AG09319 (cell line): ENCODE measurements around the gene ARL17B.
"Not testable (repeated sequence)": the region's sequence is repeated elsewhere in the genome, so short reads cannot be mapped to it uniquely, and the experiment has no call there.

ENCODE experiments used
- DNase-seq: peaks from one replicate; pipeline ENCODE4 v3.0.0-alpha.2; 2010; ENCODE audit warnings: low read depth; ENCODE audit errors: extremely low read depth
- TF ChIP-seq, protein P1 (sequence below): IDR thresholded peaks from 2 replicates; pipeline ENCODE4 v1.5.1; 2011; ENCODE audit warnings: low read depth, mild to moderate bottlenecking, inconsistent platforms, low read length, moderate library complexity

Gene ARL17B

GRCh38 chr17:46266656-46267544, 94.7 kb downstream of the ARL17B start:
- DNase-seq = peak; percentile 49
- TF ChIP-seq, protein P1, sequence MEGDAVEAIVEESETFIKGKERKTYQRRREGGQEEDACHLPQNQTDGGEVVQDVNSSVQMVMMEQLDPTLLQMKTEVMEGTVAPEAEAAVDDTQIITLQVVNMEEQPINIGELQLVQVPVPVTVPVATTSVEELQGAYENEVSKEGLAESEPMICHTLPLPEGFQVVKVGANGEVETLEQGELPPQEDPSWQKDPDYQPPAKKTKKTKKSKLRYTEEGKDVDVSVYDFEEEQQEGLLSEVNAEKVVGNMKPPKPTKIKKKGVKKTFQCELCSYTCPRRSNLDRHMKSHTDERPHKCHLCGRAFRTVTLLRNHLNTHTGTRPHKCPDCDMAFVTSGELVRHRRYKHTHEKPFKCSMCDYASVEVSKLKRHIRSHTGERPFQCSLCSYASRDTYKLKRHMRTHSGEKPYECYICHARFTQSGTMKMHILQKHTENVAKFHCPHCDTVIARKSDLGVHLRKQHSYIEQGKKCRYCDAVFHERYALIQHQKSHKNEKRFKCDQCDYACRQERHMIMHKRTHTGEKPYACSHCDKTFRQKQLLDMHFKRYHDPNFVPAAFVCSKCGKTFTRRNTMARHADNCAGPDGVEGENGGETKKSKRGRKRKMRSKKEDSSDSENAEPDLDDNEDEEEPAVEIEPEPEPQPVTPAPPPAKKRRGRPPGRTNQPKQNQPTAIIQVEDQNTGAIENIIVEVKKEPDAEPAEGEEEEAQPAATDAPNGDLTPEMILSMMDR = no peak; the same call in 1 of the 2 replicates

DNA sequence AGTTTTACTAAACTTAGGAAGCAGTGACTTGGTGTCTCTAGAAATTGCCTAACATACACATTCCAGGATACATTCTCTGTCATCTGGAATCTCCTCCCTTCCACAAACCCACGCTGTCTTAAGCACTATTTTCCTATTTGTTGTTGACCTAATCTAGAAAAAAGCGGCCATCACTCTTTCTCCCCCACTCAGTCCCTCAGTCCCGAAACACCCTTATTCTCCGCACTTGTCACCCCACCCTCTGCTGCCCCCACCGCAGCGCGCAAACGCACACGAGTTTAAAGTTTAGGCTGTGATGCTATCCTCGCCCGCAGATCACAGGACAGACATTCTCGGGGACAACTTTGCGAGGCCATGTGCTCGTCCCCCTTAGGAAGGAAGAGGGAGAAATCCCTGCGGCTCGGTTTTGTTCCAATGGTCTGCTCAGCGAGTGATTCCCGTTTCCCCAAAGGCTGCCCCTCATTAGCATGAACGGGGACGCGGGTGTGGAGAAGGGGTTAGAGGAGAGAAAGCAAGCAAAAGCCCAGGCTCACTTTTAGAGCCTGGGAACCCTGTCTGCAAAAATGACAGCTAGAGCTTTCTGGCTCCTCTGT, 95.4 kb downstream of the ARL17B start:
- not testable (repeated sequence) for DNase-seq

DNA sequence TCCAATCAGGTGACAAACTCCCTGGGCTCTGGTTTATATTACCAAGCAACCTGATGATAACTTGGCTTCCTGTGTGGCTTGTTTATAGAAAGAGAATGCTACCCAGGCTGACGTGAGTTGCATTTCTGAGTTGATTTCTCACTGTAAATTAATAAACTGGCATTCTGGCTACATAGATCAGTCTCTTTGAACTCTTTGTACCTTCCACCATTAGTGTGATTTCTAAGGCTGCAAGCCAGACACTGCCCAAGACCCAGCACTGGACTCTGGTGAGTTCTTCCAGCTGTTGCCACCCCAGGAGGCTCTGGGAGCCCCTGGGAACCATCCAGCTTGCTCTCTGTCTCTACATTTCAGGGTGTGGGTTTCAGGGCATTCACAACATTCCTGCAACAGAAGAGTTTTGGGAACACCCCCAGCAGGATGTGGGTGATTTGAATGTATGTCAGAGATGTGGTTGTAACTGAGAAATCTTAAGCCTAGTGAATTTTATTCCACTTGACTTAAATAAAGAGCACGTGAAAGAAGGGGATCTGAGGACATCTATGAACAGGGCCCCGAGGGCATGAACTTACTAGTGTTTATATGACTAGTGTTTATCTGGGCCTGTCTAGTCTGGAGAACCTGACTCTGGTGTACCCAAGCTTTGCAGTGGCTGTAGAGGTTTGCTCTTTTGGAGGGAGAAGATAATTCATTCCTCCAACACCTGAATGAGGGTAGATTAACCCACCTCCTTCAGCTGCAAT, 96.9 kb downstream of the ARL17B start:
- DNase-seq = peak; percentile 55
- TF ChIP-seq, protein P1 = no peak

DNA sequence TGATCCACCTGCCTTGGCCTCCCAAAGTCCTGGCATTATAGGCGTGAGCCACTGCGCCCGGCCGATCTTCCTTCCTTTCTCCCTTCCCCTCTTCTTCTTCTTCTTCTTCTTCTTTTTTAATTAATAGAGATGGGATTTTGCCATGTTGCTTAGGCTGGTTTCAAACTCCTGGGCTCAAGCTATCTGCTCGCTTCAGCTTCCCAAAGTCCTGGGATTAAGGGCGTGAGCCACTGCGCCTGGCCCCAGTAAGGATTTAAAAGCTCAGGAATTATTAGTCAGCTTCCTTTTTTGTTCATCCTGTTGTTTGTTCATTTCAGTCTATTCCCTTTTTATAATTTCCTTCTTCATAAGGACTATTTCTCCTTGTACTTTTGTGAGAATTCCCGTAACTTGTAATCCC, 99.3 kb downstream of the ARL17B start:
- TF ChIP-seq, protein P1 = no peak
- no peak for DNase-seq

DNA sequence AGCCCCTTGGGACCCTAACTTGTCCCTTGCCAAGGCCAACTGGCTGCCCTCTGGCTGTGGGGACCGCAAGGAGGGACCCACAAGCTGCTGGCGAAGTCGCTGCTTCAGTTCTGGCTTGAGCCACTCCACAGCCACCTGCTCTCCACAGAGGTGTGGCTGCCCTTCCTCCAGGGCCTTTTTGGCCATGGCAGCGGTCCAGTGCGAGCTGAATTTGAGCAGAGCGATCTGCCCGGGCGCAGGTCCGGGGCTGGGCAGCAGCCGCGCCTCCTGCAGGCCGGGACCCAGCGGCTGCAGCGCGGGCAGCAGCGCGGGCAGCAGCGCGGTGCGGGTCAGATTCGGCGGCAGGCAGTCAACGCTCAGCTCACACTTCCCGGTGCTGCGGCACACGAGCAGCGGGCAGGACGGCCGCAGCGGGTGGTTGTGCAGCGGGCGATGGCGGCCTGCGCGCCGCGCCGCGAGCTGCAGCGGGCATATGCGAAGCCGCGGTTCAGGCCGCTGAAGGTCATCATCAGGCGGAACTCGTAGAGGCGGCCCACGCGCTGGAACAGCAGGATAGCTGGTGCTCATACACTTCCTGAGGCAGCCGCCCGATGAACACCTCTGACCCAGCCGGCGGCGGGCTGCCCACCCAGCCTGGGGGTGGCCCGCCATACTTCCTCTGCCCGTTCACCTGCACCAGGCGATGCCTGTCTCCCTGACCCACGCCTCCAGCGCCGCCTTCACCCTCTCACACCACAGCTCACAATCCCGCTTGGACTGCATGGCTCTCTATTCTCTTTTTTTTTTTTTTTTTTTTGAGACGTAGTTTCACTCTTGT, 101.5 kb downstream of the ARL17B start:
- not testable (repeated sequence) for DNase-seq

DNA sequence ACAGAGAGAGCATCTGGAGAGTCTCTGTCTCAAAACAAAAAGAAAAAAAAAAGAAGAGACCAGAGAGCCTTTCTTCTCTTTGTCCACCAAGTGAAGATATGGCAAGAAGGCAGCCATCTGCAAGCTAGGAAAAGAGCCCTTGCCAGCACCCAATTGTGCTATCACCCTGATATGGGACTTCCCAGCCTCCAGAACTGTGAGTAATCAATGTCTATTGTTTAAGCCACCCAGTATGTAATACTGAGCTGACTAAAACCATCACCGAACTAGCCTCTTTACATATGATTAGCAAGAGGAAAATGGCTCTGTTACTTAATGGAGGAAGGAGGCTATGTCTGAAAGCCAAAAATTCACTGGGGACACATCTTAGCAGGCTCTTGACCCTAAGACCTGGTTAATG, 105.2 kb downstream of the ARL17B start:
- DNase-seq = not testable (repeated sequence)

GRCh38 chr17:46254215-46254614, 107.4 kb downstream of the ARL17B start:
- DNase-seq = not testable (repeated sequence)

DNA sequence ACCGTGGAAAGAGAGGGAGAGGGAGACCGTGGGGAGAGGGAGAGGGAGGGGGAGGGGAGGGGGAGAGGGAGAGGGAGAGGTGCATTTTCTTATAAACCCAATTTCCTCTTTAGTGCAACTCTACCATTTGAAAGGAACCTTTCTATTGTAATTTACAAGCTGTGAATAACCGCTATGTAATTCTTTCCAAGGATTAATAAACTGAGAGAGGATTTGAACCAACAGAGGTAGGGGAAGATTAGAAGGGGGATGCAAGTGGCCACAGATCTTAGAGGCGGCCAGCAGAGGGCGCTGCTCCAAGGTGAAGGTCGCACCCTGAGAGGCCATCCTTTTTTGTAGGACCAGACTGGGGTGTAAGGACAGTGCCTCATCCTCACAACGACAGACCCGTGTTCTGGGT, 107.8 kb downstream of the ARL17B start:
- not testable (repeated sequence) for DNase-seq
- TF ChIP-seq, protein P1 = peak; percentile 49

GRCh38 chr17:46252804-46253203, 108.8 kb downstream of the ARL17B start:
- DNase-seq = not testable (repeated sequence)

- DNase-seq = not testable (repeated sequence)
Observed at GRCh38 chr17:46249153-46249552, 112.4 kb downstream of the ARL17B start.

GRCh38 chr17:46244949-46245768, 116.4 kb downstream of the ARL17B start:
- not testable (repeated sequence) for DNase-seq

DNA sequence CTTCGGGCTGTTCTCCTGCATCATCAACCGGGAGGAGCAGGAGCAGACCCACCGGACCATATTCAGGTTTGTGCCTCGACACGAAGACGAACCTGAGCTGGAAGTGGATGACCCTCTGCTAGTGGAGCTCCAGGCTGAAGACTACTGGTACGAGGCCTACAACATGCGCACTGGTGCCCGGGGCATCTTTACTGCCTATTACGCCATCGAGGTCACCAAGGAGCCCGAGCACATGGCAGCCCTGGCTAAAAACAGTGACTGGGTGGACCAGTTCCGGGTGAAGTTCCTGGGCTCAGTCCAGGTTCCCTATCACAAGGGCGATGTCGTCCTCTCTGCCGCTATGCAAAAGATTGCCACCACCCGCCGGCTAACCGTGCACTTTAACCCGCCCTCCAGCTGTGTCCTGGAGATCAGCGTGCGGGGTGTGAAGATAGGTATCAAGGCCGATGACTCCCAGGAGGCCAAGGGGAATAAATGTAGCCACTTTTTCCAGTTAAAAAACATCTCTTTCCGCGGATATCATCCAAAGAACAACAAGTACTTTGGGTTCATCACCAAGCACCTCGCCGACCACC, 117.1 kb downstream of the ARL17B start:
- DNase-seq = not testable (repeated sequence)

DNA sequence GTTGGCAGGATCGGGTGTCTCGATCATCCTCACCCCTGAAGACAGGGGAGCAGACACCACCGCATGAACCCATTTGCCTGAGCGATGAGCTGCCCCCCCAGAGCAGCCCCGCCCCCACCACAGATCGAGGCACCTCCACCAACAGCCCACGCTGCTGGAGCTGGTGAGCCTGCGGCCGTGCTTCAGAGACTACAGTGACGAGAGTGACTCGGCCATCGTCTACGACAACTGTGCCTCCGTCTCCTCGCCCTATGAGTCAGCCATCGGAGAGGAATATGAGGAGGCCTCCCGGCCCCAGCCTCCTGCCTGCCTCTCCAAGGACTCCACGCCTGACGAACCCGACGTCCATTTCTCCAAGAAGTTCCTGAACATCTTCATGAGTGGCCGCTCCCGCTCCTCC, 117.6 kb downstream of the ARL17B start:
- DNase-seq = not testable (repeated sequence)
